H1 (cell line): ENCODE measurements around the gene KLF6.

Experiments used
- EP300 ChIP-seq, 2 experiments: IDR thresholded peaks; 1 replicate in 1 of 2; 2 replicates in 1 of 2; pipeline ENCODE4 v1.6.1; 2011 to 2012; ENCODE audit warnings: low read depth in 2 of 2, low read length in 2 of 2, mild to moderate bottlenecking in 2 of 2, borderline replicate concordance in 1 of 2, inconsistent platforms in 1 of 2, moderate library complexity in 1 of 2
- EZH2 ChIP-seq: fragments of 200-600 bp; sonication (generic); IDR thresholded peaks from 2 replicates; pipeline ENCODE4 v1.7.1; 2012; ENCODE audit warnings: low read depth, mild to moderate bottlenecking, moderate library complexity, low read length, inconsistent platforms; ENCODE audit not compliant: severe bottlenecking
- GTF2F1 ChIP-seq: IDR thresholded peaks from 2 replicates; pipeline ENCODE4 v1.6.1; 2012; ENCODE audit warnings: low read depth, low read length, improper control_type of control experiment, borderline replicate concordance
- KDM1A ChIP-seq: fragments of 200-600, 300-600 bp; sonication (generic); IDR thresholded peaks from 2 replicates; pipeline ENCODE4 v1.7.1; 2016; ENCODE audit warnings: mild to moderate bottlenecking, low read length, borderline replicate concordance
- POLR2A ChIP-seq, 2 experiments: IDR thresholded peaks; 1 replicate in 1 of 2; 2 replicates in 1 of 2; pipeline ENCODE4 v1.6.1; 2011; ENCODE audit warnings: low read depth in 2 of 2, low read length in 2 of 2, mild to moderate bottlenecking in 2 of 2; ENCODE audit errors: control extremely low read depth in 1 of 2
- POLR2AphosphoS5 ChIP-seq: IDR thresholded peaks from 2 replicates; pipeline ENCODE4 v1.6.1; 2011; ENCODE audit warnings: low read depth, low read length
- RBBP5 ChIP-seq: IDR thresholded peaks from 2 replicates; pipeline ENCODE4 v1.7.1; 2012; ENCODE audit warnings: low read depth, mild to moderate bottlenecking, inconsistent platforms, low read length, moderate library complexity, borderline replicate concordance
- RFX5 ChIP-seq: IDR thresholded peaks from 2 replicates; pipeline ENCODE4 v1.6.1; 2011; ENCODE audit warnings: low read depth, low read length, improper control_type of control experiment, borderline replicate concordance
- SP1 ChIP-seq: IDR thresholded peaks from 2 replicates; pipeline ENCODE4 v1.6.1; 2011; ENCODE audit warnings: low read depth, low read length
- SP2 ChIP-seq: IDR thresholded peaks from 2 replicates; pipeline ENCODE4 v1.6.1; 2012; ENCODE audit warnings: mild to moderate bottlenecking, low read length, inconsistent platforms
- TAF1 ChIP-seq: IDR thresholded peaks from 2 replicates; pipeline ENCODE4 v1.6.1; 2011; ENCODE audit warnings: mild to moderate bottlenecking, low read depth, low read length
- TF ChIP-seq, protein P1 (sequence below), 3 experiments: IDR thresholded peaks; 1 replicate in 2 of 3; 2 replicates in 1 of 3; pipeline versions ENCODE4 v1.5.1 to v1.6.1; 2011; ENCODE audit warnings: low read length in 3 of 3, mild to moderate bottlenecking in 3 of 3, inconsistent platforms in 2 of 3, low read depth in 1 of 3, moderate library complexity in 1 of 3; ENCODE audit not compliant: insufficient read depth in 1 of 3; ENCODE audit errors: control extremely low read depth in 1 of 3

DNA sequence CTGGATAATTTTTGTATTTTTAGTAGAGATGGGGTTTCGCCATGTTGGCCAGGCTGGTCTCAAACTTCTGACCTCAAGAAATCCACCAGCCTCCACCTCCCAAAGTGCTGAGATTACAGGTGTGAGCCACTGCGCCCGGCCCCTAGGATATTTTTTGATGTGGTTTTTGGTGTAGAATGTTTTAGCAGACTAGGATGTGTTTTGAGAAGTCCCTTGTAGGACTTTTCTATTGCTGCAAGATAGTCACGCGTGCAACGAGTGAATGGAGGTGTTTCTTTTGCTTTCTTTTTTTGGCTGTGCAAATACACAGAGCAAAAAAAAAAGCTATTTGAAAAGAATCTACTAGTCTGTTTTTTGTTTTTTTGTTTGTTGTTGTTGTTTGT is 29.8 kb upstream of the KLF6 start:
- TF ChIP-seq, protein P1, sequence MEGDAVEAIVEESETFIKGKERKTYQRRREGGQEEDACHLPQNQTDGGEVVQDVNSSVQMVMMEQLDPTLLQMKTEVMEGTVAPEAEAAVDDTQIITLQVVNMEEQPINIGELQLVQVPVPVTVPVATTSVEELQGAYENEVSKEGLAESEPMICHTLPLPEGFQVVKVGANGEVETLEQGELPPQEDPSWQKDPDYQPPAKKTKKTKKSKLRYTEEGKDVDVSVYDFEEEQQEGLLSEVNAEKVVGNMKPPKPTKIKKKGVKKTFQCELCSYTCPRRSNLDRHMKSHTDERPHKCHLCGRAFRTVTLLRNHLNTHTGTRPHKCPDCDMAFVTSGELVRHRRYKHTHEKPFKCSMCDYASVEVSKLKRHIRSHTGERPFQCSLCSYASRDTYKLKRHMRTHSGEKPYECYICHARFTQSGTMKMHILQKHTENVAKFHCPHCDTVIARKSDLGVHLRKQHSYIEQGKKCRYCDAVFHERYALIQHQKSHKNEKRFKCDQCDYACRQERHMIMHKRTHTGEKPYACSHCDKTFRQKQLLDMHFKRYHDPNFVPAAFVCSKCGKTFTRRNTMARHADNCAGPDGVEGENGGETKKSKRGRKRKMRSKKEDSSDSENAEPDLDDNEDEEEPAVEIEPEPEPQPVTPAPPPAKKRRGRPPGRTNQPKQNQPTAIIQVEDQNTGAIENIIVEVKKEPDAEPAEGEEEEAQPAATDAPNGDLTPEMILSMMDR (IDR thresholded peaks at IDR 0.05; ENCODE audit: control extremely low read depth in 1 of 3, insufficient read depth in 1 of 3, low read depth in 1 of 3, low read length in 3 of 3): no peak
- TF ChIP-seq SP2 (no peak), RFX5 (no peak), EZH2 (no peak), SP1 (no peak), GTF2F1 (no peak), TAF1 (no peak), RBBP5 (no peak), EP300 (IDR thresholded peaks at IDR 0.05; ENCODE audit: borderline replicate concordance in 1 of 2, low read depth in 2 of 2, low read length in 2 of 2) (no peak), POLR2A (IDR thresholded peaks at IDR 0.05; ENCODE audit: control extremely low read depth in 1 of 2, low read depth in 2 of 2, low read length in 2 of 2) (no peak), POLR2AphosphoS5 (no peak), KDM1A (no peak)
